ENCODE measurements around the gene ZNF474.

GRCh38 chr5:122083535-122083934 lies 45.8 kb upstream of the ZNF474 start:
- TF ChIP-seq GATA2 (IDR thresholded peaks at IDR 0.05; ENCODE audit: low read depth, low read length) (no peak), GATA3 (IDR thresholded peaks at IDR 0.05; ENCODE audit: low read depth, low read length) (no peak)

All from SH-SY5Y (cell line).